Measurements from ENCODE around the gene PDSS2. TPM values are rescaled to one million over a fixed set of nuclear protein-coding genes. Genes with fewer than 3 reads are reported as not detected.

Gene PDSS2
- total RNA-seq, 1 donor from 2014 or later, result 14.9 TPM

DNA sequence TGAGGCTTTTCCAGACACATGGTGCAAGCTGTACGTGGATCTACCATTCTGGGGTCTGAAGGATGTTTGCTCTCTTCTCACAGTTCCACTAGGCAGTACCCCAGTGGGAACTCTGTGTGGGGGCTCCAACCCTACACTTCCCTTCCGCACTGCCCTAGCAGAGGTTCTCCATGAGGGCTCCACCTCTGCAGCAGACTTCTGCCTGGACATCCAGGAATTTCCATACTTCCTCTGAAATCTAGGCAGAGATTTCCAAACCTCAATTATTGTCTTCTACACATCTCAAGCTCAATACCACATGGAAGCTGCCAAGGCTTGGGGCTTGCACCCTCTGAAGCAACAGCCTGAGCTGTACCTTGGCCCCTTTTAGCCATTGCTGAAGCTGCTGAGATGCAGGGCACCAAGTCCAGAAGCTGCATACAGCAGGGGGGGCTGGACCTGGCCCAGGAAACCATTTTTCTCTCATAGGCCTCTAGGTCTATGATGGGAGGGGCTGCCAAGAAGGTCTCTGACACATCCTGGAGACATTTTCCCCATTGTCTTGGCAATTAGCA lies 11.6 kb downstream of the PDSS2 start:
- Histone ChIP-seq H3K4me1 (no peaks in the 10 kb centered on the region), H3K27ac (no peak overlapping the region), H3K79me2 (ENCODE audit: low read depth) (peaks cover 17% of the 10 kb centered on the region), H3K9me3 (ENCODE audit: low read depth) (peaks cover 20% of the 10 kb centered on the region), H3K4me3 (no peak overlapping the region), H3K27me3 (no peaks in the 10 kb centered on the region), H3F3A (ENCODE audit: low read depth) (no peaks in the 10 kb centered on the region), H3K9ac (no peak overlapping the region), H3K4me2 (no peak overlapping the region), H4K20me1 (ENCODE audit: low read depth) (no peaks in the 10 kb centered on the region), H2AFZ (replicated peaks) (no peak overlapping the region), H3K36me3 (no peaks in the 10 kb centered on the region)
- DNase-seq (ENCODE audit: low spot score), result no peak
- Mint-ChIP-seq H3K4me1 (no peaks in the 10 kb centered on the region), H3K27me3 (ENCODE audit: insufficient read depth, low read depth) (no peaks in the 10 kb centered on the region), H3K27ac (no peak overlapping the region), H3K9me3 (peaks cover 46% of the 10 kb centered on the region), H3K36me3 (peaks cover 33% of the 10 kb centered on the region), H3K4me3 (no peak overlapping the region)
- TF ChIP-seq CTCF (IDR thresholded peaks at IDR 0.05) (no peak), EZH2 (IDR thresholded peaks at IDR 0.05) (no peak), EZH2phosphoT487 (IDR thresholded peaks at IDR 0.05) (no peak)

DNA sequence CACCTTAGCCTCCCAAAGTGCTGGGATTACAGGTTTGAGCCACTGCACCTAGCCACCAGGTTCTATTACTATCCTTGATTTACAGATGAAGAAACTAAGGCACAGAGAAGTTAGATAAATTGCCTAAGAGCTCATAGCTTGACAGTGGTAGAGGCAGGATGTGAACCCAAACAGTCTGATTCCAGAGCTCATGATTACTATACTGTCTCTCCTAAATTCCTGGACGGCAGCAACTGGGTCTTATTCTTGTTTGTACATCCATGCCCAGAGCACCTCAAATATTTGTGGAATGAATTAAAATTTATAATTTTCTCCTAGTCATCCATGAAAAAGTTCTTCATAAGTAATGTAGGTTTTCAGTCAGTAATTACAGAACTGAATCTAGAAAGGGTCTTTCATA lies 15.1 kb downstream of the PDSS2 start:
- H3K27me3 ChIP-seq, result no peaks in the 10 kb centered on the region
- H3K4me2 ChIP-seq, result no peak overlapping the region
- peaks cover 19% of the 10 kb centered on the region for H3K36me3 Mint-ChIP-seq
- H3K27ac Mint-ChIP-seq, result no peak overlapping the region
- H3K4me1 ChIP-seq, result no peaks in the 10 kb centered on the region
- no peak overlapping the region for H2AFZ ChIP-seq (replicated peaks)
- H3K27ac ChIP-seq, result no peak overlapping the region
- no peaks in the 10 kb centered on the region for H3K4me1 Mint-ChIP-seq
- H3K36me3 ChIP-seq, result no peaks in the 10 kb centered on the region
- H3K9ac ChIP-seq, result no peak overlapping the region
- TF ChIP-seq EZH2 (IDR thresholded peaks at IDR 0.05), result no peak
- no peak for TF ChIP-seq EZH2phosphoT487 (IDR thresholded peaks at IDR 0.05)
- TF ChIP-seq CTCF (IDR thresholded peaks at IDR 0.05), result no peak
- no peaks in the 10 kb centered on the region for H3K27me3 Mint-ChIP-seq (ENCODE audit: insufficient read depth, low read depth)
- no peak overlapping the region for H3K4me3 ChIP-seq
- peaks cover 17% of the 10 kb centered on the region for H3K79me2 ChIP-seq (ENCODE audit: low read depth)
- H3K9me3 ChIP-seq (ENCODE audit: low read depth), result peaks cover 16% of the 10 kb centered on the region
- no peaks in the 10 kb centered on the region for H3F3A ChIP-seq (ENCODE audit: low read depth)
- no peak for DNase-seq (ENCODE audit: low spot score)
- H4K20me1 ChIP-seq (ENCODE audit: low read depth), result no peaks in the 10 kb centered on the region
- H3K9me3 Mint-ChIP-seq, result peaks cover 34% of the 10 kb centered on the region
- H3K4me3 Mint-ChIP-seq, result no peak overlapping the region

DNA sequence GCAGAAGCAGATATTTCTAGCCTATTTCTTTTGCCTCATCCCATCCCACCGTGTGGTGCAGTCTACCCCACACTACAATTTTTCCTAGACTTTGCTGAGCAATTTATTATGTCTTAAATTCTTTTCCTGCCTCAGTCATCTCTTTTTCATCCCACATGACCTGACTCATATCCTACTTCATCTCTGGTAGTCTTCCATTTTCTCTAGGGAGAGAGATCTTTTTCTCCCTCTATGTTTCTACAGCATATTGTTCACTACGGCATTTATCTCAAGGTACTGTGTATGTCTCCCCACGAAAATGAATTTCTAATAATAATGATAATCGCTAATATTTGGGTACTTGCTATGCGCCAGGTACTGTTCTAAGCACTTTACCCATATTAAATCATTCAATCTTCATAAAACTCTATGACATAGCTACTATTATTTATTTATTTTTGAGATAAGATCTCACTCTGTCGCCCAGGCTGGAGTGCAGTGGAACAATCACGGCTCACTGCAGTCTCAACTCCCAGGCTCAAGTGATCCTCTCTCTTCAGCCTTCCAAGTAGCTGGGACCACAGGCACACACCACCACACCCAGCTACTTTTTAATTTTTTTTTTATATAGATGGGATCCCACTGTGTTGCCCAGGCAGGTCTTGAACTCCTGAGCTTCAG lies 15.6 kb downstream of the PDSS2 start:
- H3K79me2 ChIP-seq (ENCODE audit: low read depth), result peaks cover 16% of the 10 kb centered on the region
- H3K36me3 Mint-ChIP-seq, result peaks cover 16% of the 10 kb centered on the region
- TF ChIP-seq EZH2phosphoT487 (IDR thresholded peaks at IDR 0.05) (no peak), CTCF (IDR thresholded peaks at IDR 0.05) (no peak)
- DNase-seq (ENCODE audit: low spot score), result no peak
- H3F3A ChIP-seq (ENCODE audit: low read depth), result no peaks in the 10 kb centered on the region
- H3K9me3 Mint-ChIP-seq, result peaks cover 29% of the 10 kb centered on the region
- no peak overlapping the region for H3K4me2 ChIP-seq
- no peaks in the 10 kb centered on the region for H3K4me1 ChIP-seq
- no peaks in the 10 kb centered on the region for H3K36me3 ChIP-seq
- no peaks in the 10 kb centered on the region for H4K20me1 ChIP-seq (ENCODE audit: low read depth)
- no peaks in the 10 kb centered on the region for H3K27me3 ChIP-seq
- H2AFZ ChIP-seq (replicated peaks), result no peak overlapping the region
- no peak overlapping the region for H3K9ac ChIP-seq
- no peak overlapping the region for H3K27ac Mint-ChIP-seq
- no peak overlapping the region for H3K4me3 Mint-ChIP-seq
- H3K27ac ChIP-seq, result no peak overlapping the region
- no peaks in the 10 kb centered on the region for H3K4me1 Mint-ChIP-seq
- H3K27me3 Mint-ChIP-seq (ENCODE audit: insufficient read depth, low read depth), result no peaks in the 10 kb centered on the region
- peaks cover 14% of the 10 kb centered on the region for H3K9me3 ChIP-seq (ENCODE audit: low read depth)
- no peak overlapping the region for H3K4me3 ChIP-seq
